Limb (tissue), 2 donors: Measurements from ENCODE around the gene METTL22.

Source experiments
- DNase-seq, 2 donors: peaks; one replicate each; pipeline ENCODE4 v3.0.0-alpha.2; 2016; ENCODE audit errors: extremely low spot score in 2 of 2

The METTL22 gene

DNA sequence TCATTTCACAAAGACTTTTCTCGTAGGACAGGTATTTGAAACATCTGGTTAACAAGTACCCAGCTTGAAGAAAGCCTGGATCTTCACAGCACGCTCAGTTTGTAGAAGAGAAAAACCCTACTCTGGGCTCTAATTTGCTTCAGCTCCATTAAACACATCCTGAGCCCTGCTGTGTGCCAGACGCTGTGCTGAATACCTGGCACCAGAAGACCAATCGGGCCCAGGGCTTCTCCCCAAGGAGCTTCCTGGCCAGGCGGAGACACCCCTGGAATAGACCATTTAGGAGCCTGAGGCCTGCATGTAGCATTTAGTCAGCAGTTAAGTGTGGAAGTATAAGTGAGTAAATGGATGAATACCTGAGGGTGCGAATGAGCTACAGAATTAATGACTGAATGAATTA, 44.0 kb downstream of the METTL22 start:
- DNase-seq, result no peak

DNA sequence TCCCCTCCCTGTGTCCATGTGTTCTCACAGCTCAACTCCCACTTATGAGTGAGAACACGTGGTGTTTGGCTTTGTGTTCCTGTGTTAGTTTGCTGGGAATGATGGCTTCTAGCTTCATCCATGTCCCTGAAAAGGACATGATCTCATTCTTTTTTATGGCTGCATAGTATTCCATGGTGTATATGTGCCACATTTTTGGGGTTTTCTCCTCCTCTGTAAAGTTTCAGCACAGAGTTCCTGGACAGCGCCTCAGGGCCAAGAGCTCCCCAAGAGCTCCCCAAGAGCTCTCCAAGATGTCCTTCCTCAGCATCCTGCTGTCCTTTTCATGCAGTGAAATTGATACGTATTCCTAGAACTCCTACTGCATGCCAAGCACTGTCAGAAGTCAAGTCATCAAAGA, 46.0 kb downstream of the METTL22 start:
- no peak for DNase-seq

DNA sequence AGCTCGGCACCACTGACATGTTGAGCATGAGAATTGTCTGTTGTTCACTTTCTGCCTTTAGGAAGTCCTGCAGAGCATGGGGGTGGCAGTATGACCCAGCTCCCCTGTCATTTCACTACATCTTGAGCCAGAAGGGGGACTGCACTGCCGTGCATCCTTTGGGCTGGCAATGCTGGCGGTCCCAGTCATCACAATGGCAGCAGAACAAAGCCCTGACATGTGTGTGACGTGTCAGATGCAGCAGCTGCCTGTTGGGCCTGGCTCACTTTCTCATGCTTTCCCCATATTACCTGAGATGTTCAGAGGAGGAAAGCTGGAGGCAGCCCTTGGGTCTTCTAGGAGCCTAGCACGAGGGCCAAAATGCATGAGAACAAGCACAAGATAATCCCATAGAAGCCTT, 46.6 kb downstream of the METTL22 start:
- no peak for DNase-seq

DNA sequence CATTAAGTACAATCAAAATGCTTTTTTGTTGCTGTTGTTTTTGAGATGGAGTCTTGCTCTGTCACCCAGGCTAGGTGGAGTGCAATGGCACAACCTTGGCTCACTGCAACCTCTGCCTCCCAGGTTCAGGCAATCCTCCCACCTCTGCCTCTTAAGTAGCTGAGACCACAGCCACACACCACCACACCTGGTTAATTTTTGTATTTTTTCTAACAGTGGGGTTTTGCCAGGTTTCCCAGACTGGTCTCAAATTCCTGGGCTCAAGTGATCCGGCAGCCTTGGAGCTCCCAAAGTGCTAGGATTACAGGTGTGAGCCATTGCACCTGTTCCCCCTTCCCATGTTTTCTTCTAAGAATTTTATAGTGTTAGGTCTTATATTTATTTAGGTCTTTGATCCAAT, 48.0 kb downstream of the METTL22 start:
- no peak for DNase-seq

DNA sequence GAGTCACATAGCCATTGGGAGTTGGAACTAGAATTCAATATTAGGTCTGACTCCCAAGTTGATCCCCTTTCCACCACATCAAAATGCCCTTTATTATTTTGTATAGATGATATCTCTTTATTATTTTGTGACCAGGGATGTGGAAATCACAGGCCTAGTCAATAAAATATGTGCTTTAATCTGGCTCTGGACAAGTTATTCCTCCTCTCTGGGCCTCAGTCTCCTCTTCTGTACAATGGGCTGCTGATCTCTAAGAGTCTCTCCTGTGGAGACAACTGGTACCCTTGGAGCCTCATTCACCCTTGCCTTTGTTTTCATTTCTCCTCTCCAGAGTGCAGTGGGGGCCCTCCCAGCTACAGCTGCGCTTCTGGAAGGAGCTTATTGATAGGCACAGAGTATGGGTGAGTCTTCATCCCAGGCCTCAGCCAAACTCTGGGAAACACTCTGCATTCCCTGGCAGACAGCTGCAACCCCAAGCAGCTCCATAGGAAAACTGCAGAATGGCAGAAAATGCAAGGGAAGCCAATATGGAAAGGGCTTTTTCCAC, 48.6 kb downstream of the METTL22 start:
- DNase-seq, result no peak

DNA sequence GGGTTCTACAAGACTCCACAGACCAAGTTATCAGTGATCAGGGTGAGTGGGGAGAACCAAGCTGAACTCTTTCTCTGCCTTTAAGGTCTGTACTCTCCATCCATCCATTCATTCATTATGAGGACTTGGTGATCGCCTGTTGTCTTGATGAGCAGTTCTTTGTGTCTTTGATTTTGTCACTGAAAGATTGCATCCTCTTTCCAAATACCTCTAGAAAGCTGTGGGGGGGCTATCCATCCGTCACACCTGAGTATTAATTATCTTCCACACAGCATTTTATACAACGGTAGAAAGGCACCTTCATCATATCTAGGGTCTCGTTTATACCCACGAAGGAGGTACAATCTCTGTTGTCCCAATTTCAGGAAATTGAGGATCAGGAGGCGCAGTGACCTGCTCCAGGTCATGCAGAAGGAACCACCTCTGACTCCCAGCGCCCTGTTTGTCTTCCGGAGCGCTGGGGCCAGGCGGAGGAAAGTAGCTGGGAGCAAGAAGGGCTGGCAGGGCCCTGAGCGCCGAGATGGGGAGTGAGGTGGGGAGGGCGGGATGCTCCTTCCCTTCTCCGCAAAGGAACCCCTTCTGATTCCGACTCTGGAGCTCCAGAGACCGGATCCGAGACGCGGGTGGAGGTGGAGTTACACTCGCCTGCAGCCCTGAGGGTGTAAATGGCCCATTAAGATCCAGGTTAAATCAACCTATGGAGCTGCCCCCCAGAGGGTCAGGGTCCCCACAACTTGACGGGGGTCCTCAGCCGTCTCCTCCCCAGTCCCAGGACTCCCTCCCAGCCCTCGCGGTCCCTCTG, 52.3 kb downstream of the METTL22 start:
- no peak for DNase-seq

DNA sequence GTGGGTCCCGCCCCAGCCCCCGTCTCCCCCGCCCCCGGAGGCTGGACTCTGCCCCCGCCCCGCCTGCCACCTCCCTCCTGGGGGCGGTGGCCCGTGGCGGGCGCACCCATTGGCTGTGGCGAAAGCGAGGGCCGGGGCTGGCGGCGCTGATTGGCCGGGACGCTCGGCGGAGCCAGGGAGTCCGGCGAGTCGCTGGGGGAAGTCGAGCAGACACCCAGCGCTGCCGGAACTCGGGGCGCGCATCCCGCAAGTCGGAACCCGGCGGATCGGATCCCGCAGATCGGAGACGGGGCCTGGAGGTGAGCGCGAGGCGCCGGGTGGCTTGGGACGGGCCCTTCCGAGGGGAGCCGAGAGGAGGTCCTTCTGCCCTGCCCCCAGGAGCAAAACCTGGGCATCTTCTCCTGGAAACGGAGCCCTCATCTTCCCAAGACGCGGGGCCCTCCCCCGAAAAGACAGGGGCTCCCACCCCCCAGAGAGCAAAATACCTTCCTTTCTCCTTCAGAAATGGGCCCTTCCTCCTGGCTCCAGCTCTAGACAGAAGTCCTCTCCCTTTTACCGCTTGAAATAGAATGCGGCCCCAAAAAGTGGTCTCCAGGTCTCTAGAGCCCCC, 53.0 kb downstream of the METTL22 start, which contains the start of gene ABAT:
ABAT (plus strand) TSS at position 205 of the 610 bp plus-strand sequence. CDS start 61,123 bp downstream, outside the sequence.
- DNase-seq, result peak; percentile 76 to 91

DNA sequence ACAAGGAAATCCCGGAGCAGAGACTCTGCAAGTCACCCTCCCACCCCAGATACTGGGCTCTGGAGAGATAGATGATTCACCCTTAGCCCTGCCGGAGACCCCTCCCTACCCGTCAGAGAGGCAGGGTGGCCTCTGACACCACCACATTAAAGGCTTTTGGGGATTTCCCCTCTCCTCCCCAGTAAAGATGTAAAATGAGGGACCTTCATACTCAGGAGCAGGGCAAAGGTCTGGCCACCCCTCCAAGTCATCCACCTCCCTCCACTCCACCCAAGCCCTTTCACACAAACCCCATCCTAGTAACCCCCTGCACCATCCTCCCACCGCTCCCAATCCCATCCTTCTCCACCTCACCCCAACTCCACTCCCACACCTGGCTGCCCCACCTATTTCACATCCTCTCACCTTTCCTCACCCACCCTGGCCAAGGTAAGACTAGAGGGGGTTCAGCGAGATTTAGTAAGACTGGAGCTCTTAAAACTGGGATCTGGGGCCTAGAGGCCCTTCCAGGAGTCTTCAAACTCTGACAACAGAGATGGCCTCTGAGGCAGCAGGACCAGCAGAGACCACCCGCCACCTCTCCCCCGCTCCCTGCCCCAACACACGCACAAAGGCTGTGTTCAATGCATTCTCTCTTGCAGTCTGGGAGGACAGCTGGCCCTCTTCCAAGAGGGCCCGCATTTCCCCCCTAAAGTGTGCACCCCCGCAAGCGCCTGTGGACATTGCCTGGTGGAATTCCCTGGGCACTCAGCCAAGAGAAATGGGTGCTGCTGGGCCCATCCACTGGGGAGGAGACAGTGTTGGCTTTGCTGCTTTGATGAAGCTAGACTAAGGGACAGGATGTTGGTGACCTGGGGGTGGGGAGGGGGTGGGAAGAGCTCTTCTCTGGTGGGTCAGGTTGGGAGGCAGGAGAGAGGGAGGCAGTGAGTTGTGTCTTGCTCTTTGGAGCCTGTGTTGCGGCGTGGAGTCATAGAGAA, 54.0 kb downstream of the METTL22 start:
- peak in 1 of 2 donors; percentile 58 for DNase-seq

DNA sequence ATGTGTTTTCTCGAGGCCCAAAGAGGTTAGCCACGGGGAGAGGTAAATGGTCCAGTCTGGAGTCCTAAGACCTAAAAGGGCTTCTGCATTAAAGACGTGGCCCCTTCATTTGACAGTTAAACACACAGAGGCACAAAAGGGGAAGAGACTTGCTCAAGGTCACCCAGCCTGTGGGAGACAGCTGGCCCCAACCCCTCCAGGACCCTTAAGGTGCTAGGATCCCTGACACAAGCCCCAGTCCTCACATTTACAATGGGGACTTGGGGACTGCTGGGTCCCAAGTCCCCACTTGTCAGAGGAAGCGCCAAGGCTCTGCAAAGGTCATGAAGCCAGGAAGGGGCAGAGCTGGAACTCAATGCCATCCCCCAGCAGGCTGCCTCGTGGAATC, 54.7 kb downstream of the METTL22 start:
- no peak for DNase-seq

DNA sequence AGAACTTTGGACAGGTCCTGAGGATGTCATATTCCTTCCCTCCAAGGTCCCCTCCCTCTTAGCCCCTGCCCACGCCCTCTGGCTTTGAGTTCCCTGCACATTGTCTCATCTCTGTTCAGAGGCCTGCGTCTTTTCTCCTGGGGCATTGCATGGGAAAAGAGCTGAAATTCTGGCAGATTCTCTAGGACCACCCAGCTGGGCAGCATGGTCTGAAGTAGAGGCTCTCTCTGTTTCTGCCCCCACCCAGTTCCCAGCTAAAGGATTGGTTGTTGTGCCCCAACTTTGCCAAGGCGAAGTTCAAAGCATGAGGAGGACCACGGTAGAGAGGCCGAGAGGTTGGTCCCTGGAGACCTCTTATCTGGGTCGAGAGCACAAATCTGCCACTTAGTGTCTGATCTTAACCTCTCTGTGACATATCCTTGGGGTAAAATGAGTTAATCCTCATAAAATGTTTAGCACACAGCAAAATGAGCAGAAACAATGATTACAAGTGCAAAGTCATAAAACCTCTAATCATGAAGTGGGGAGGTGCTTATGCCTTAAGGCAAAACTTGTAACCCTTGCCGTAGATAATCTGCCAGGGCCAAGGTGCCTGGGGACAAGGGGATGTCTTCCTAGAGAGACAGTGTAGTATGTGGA, 55.4 kb downstream of the METTL22 start:
- DNase-seq, result no peak

DNA sequence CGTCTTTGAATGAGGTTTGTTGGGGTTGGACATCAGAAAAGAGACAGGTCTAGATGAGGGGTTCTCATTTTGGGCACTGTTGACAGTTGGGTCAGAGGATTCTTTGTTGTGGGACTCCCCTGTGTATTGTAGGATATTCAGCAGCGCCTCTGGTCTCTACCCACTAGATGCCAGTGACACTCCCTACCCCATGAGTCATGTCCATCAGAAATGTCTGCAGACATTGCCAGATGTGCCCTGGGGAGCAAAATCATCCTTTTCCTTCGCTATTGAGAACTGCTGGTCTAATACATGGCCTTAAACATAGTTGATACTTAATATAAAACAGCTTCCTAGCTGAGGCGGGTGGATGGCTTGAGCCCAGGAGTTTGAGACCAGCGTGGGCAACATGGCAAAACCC, 56.0 kb downstream of the METTL22 start:
- DNase-seq, result no peak

DNA sequence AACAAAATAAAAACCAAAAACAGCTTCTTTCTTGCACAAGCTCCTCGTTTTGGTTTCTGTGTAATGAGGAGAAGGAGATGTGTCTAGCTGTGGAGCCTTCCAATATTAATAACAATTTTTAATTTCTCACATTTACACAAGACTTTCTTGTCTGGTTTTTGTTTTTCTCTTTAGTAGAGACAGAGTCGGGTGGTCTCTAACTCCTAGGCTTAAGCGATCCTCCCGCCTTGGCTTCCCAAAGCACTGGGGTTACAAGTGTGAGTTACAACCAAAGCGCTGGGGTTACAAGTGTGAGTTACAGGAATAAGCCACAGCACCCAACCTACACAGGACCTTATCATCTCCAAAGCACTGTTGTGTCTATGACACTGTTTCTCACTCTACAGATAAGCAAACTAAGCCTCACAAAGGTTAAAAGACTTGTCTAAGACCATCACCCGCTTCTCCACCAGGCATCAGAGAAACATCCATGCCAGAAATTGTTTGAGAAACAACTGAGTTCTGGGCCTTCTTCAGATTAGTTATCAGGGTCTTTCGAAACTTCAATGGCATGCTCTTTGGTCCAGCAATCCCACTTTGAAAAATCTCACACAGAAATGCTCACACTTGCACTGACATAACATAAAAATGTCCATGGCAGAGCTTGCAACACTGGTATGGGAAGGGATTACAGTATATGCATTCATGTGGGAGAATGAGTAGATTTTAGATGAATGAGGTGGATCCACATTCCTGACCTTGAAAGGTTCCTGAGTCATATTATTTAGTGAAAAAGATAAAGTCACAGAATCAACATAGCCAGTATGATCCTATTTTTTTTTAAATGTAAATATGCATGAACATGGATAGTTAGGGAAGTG, 56.8 kb downstream of the METTL22 start:
- DNase-seq, result no peak

DNA sequence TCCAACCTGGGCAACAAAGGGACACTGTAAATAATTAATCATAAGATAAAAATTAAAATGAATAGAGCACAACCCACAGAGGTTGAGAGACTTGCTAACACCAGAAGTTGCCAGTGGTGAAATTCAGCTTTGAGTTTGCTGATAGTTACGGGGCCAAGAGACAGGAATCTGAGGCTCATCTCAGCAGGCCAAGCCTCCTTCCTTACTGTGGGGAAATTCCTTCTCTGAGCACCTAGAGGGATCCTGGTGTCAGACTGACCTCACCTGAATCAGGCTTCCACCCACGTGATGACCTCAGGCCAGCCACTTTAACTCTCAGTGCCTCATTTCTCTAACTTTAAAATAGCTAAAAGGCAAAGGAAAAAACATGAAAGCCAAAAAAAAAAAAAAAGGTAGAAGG, 57.7 kb downstream of the METTL22 start:
- no peak for DNase-seq

DNA sequence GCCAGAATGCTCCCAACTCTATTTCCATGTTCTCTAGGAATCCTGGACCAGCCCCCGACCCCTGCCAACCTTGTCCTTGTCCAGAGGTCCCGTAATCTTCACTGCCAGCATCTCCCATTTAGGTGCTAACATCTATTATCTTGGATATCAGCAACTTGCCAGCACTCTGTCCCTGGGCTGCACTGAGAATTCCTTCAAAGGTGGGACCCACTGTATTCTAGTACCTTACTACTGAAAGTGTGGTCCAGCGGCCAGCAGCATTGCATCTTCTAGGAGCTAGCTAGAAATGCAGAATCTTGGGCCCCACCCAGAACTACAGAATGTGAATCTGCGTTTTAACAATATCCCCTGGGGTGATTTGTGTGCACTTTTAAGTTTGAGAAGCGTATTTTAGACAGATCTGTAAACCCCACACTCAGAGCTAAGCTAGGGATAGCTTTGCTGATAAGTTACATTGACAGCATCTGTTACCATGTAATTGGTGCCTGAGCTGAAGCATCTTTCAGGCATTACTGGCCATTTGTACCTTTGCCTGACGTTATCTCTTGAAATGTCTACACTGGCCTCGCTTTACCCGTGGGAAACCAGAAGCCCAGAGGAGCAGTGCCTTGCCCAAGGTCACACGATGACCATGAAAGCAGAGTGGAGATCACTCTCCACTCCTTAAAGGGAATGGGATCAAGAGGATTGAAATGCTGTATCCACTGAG, 61.2 kb downstream of the METTL22 start:
- DNase-seq, result no peak

DNA sequence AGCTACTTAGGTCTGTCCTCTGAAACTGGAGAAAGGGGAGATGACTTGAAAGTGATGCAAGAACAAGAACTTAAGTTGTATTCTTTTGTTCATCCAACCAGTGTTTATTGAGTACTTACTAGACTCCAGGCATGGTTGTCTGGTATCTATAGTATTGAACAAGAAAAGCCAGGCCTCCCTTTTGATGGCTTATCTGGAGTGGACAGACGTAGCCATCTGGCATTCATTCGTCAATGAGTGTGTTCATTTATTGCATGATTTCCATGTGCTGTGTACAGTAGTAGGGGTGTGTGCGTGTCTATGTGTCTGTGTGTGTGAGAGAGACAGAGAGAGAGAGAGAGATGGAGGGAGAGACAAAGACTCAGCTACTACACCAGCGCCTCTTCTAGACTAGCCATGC, 62.1 kb downstream of the METTL22 start:
- no peak for DNase-seq

DNA sequence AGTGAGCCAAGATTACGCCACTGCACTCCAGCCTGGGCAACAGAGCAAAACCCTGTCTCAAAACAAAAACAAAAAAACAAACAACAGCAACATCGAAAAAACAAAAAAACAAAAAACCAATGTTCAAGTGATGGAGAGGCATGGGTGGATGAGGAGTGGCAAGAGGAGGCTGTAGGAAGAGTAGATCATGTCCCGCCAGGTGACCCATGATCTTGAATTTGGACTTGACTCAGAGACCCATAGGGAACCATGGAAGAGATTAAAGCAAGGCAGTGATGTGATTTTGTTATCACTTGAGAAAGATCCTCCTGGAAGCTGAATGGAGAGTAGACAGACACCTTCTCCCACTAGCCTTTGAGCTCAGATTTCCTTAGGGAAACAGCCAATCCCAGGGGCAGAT, 64.1 kb downstream of the METTL22 start:
- DNase-seq, result no peak

DNA sequence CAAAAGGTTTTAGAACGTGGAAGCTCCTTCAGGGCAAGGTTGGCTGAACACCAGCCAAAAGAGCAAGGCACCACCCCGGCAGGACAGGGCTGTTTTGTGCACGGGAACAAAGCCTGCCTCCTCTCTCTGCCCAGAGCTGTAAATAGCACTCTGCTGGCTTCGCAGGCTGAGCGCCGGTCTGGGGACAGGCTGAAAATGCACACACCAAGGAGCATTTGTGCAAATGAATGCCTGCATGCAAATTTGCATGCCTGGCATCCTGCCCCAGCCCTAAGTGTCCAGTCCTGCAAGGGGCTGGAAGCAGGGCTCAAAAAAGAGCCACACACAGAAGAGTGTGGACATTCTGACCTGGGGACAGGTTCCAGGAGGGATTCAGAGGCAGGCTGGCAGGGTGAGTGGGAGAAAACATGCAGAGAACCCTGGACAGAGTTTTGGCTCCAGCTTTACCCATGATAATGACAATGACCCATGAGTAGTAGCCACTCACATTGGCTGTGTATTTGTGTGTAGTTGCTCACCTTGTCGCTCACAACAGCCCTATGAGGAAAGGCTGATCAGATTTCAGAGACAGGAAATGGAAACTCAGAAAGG, 64.6 kb downstream of the METTL22 start:
- DNase-seq, result peak in 1 of 2 donors; percentile 51

DNA sequence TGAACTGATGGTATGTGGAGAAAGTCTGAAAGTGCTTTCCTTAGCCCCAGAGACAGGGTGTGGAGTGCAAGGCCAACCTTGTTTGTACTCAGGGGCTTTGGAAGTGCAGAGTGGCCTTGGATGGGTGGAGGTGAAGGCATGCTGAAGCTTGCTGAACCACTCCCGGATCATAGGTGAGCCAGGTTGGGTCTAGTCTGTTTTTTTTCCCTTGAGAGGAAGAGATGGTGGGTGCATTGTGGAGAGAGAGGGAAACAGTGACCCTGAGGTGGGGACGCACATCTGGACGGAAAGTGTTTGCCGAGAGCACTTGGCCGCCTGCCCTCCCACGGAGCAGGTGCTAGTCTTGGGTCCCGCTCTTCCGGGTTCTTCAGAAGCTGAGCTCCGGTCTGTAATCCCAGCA, 65.4 kb downstream of the METTL22 start:
- DNase-seq, result no peak

DNA sequence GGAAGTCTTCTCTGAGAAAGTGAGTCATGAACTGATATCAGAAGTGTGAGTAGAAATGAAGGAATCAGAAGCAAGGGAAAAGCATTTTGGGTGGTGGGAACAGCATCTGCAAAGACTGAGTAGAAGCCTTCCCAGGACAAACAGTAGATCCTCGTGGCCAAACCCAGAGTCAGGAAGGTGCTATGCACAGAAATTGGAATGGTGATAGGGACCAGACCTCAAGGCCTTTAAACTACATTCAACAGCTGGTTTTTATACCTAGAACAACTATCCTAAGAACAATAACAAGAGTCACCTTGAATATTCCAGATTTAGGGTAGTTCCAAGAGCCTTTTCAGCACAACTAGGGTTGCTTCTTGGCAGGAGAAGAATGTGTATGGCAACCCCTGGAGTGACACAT, 68.2 kb downstream of the METTL22 start:
- no peak for DNase-seq
